Stimulated activated CD8-positive, alpha-beta memory T cell treated with anti-CD3 and anti-CD28 coated beads, Interleukin-4, amount 100 ng/mL, for 48 hours (primary cell): ENCODE results near the gene ZNF212.
"Not testable (repeated sequence)": the region's sequence is repeated elsewhere in the genome, so short reads cannot be mapped to it uniquely, and the experiment has no call there.

Experiments
- DNase-seq: peaks from one replicate; pipeline ENCODE4 v3.0.0-alpha.2; 2020

ZNF212 gene

DNA sequence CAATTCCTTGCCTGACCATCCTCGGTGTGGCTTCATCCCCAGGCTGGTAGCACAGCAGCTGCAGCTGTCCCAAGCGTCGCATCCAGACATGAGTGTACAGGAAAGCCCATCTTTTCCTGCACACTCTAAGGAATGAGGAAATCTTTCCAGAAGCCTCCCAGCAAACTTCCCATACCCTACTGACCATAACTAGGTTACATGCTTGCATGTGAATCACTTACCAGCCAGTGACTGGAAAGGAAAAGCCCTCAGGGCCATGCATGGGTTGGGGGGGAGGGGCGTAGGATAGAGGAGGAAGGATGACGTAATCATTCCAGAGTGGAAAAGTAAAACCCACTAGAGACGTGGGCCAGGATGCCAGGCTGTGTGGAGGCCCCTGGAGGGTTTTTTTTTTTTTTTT, 18.9 kb upstream of the ZNF212 start:
- DNase-seq = no peak

DNA sequence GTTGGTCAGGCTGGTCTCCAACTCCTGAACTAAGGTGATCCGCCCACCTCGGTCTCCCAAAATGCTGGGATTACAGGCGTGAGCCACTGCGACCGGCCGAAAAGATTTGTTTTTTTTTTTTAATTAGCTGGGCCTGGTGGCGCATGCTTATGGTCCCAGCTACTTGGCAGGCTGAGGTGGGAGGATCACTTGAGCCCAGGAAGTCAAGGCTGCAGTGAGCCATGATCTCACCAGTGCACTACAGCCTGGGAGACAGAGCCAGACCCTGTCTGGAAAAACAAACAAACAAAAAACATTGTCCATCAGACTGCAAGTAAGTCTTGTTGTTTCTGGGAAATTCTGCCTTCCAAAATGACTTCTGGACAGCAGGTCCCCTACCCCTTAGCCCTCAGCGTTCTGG, 16.3 kb upstream of the ZNF212 start:
- DNase-seq = no peak

- no peak for DNase-seq
Observed at GRCh38 chr7:149223761-149224160, 15.7 kb upstream of the ZNF212 start.

- no peak for DNase-seq
Observed at GRCh38 chr7:149224352-149224751, 15.1 kb upstream of the ZNF212 start.

DNA sequence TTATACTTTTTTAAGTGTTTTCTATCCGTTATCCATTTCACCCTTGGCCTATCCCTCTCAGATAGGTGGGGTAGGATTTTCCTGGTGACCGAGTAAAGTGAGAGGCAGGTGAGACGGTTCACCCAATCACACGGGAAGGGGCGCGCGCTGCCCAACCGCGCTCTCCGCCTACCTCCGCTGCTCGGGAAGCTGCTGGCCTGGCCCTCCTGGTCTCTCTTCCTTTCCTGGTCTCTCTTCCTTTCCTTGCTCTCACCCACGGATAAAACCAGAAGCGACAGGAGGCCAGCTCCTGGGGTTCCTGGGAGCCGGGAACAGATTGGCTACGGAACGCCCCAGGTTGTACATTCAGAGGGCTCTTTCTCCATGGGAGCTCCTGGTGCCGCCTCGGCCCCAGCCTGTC, 14.3 kb upstream of the ZNF212 start:
- DNase-seq = no peak

- no peak for DNase-seq
Observed at GRCh38 chr7:149225656-149226055, 13.8 kb upstream of the ZNF212 start.

- not testable (repeated sequence) for DNase-seq
Observed at GRCh38 chr7:149226366-149226765, 13.1 kb upstream of the ZNF212 start.

GRCh38 chr7:149226840-149227494, 12.5 kb upstream of the ZNF212 start:
- no peak for DNase-seq

DNA sequence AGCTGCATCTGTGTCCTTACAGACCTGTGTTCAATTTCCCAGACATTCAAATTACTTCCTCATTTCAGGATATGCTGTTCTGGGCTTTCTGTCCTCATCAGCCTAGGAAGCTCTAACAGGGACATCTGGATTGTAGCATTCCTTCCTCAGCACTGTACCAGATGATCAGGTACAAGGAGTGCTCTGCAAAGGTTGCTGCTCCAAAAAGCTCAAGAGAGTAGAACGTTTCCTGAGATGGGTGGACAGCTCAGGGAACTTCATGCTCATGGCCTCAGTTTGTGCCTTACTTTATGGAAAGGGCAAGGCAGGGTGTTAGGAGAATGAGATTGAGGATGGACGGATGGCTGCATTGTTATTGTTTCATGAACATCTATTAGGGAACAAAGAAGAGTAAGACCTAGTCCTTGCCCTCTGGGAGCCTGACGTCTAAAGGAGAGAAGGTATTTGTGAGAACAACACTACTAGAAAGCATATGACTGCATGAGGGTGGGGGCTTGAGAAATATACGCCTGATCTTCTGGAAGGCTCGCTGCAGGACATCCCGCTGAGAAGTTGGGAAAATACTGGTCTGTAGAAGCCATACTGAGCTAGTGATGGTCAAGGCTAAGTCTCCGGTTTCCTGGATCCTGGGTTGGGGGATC, 10.5 kb upstream of the ZNF212 start:
- no peak for DNase-seq

GRCh38 chr7:149229526-149229925, 9.9 kb upstream of the ZNF212 start:
- DNase-seq = peak; percentile 46

GRCh38 chr7:149232362-149232761, 7.1 kb upstream of the ZNF212 start:
- no peak for DNase-seq

GRCh38 chr7:149233655-149234204, 5.7 kb upstream of the ZNF212 start:
- not testable (repeated sequence) for DNase-seq

- DNase-seq = no peak
Observed at GRCh38 chr7:149237502-149237901, 1.9 kb upstream of the ZNF212 start.

GRCh38 chr7:149238051-149238450, 1.4 kb upstream of the ZNF212 start:
- no peak for DNase-seq

DNA sequence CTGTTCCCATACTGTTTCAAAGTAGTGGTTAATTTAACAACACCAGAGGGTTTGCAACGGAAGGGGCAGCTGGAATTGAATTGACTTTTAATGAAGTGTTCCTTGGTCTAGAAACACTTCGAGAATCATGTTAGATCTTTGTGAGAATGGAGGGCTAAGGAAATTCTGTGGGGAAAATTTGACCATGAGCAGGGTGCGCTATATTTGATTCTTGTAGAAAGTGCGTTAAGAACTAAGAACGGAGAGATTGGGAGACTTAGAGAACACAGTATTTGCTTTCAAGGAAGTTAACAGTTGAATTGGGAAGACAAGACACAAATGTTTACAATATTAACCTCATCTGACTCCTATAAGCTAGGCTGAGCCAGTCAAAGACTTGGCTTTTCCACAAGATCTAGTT, 1.2 kb downstream of the ZNF212 start:
- DNase-seq = no peak

GRCh38 chr7:149241696-149242095, 2.2 kb downstream of the ZNF212 start:
- no peak for DNase-seq

DNA sequence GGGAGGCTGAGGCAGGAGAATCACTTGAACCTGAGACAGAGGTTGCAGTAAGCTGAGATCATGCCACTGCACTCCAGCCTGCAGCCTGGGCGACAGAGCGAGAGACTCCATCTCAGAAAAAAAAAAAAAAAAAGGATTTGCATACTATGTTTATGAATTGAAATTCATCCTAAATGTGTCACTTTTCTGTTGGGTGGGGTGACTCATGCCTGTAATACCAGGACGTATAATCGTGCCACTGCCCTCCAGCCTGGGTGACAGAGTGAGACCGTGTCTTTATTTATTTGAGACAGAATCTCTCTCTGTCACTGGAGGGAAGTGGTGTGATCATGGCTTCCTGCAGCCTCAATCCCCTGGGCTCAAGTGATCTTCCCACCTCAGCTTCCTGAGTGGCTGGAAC, 5.8 kb downstream of the ZNF212 start:
- peak; percentile 68 for DNase-seq

DNA sequence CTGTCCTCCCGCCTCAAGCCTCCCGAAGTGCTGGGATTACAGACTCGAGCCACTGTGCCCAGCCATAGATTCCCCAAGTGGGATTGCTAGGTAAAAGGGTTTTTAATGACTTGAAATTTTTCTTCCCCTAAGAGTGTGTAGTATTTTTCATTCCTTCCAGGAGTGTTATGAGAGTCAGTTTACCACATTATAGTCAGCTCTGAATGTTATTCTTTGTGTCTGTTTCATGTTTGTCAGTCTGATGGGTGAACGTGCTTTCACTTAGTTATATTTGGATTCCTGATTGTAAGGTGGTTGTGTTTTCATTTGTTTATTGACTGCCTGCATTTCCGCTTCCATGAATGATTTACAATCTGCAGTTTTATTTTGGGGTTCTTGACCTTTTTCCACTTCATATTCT, 6.3 kb downstream of the ZNF212 start:
- no peak for DNase-seq

DNA sequence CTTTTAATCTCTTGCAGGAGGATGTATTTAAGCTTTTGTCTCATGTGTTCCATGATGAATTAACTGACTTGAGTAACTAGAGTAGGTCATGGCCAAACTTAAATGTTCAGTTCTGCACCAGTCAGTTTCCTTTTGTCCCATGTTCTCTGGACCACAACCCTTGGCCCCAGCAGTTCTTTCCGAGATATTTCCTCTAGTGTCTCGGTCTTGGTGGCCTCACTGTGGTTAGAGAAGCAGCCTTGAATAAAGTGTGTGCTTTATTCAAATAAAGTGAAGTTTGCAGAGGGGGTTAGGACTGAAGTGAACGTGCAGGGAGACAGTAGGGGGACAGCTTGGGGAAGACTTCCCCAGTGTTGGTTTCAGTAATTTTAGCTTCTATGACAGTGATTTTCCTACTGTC, 9.3 kb downstream of the ZNF212 start:
- peak; percentile 57 for DNase-seq

- DNase-seq = peak; percentile 17
Observed at GRCh38 chr7:149250151-149250550, 10.7 kb downstream of the ZNF212 start.

DNA sequence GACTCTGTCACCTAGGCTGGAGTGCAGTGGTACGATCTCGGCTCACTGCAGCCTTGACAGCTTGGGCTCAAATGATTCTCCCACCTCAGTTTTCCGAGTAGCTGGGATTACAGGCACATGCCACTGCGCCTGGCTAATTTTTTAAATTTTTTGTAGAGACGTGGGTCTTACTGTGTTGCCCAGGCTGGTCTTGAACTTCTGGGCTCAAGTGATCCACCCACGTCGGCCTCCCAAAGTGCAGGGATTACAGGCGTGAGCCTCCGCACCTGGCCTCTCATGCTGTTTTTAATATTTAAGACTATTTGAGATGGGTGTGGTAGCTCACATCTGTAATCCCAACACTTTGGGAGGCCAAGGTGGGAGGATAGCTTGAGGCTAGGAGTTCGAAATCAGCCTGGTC, 12.1 kb downstream of the ZNF212 start:
- not testable (repeated sequence) for DNase-seq

- peak; percentile 9 for DNase-seq
Observed at GRCh38 chr7:149252378-149252777, 12.9 kb downstream of the ZNF212 start.

DNA sequence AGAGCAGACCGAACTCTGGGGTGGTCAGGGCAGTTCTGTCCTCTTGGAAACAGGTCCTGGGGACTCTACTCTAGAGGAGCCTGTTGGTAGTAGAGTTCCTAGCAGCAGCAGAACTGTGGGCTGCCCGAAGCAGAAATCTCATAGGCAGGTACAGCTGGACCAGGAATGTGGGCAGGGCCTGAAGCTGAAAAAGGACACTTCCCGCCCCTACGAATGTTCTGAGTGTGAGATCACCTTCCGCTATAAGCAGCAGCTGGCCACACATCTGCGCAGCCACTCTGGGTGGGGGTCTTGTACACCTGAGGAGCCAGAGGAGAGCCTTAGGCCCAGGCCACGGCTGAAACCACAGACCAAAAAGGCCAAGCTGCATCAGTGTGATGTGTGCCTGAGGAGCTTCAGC, 14.2 kb downstream of the ZNF212 start:
- peak; percentile 20 for DNase-seq

GRCh38 chr7:149254181-149254858, 14.9 kb downstream of the ZNF212 start:
- DNase-seq = peak; percentile 20
